CD4-positive, alpha-beta memory T cell (primary cell): ENCODE results near the gene DYNC1H1. TPM values are rescaled to one million over a fixed set of nuclear protein-coding genes. Genes with fewer than 3 reads are reported as not detected.
A peak's percentile ranks its signal among the peaks of the same experiment; 100 is the strongest.

Source experiments
- CTCF ChIA-PET: fragments of 350-600 bp; sonication (Branson Sonifier 250); formaldehyde crosslinking; loops from one replicate; lab custom pipeline; 2021; ENCODE audit warnings: inconsistent platforms; ENCODE audit not compliant: partially characterized antibody; lab: Charles Lee
- POLR2A ChIA-PET: fragments of 350-600 bp; sonication (Branson Sonifier 250); formaldehyde crosslinking; loops from one replicate; lab custom pipeline; 2021; ENCODE audit not compliant: partially characterized antibody; lab: Charles Lee
- DNase-seq, 5 donors: peaks; one replicate each; pipeline versions ENCODE4 v3.0.0 to v3.0.0-alpha.2; 2020 to 2022; ENCODE audit warnings: mixed read lengths in 1 of 5
- H3K27ac ChIP-seq: one replicate; pipeline ENCODE4 v1.7.0; 2013; ENCODE audit warnings: low read depth, low read length
- H3K27me3 ChIP-seq: 2 replicates; pipeline ENCODE4 v1.7.0; 2013; ENCODE audit warnings: mild to moderate bottlenecking, low read length, moderate library complexity; ENCODE audit not compliant: insufficient read depth
- H3K36me3 ChIP-seq: 2 replicates; pipeline ENCODE4 v1.7.0; 2013; ENCODE audit warnings: mild to moderate bottlenecking, low read length, moderate library complexity; ENCODE audit not compliant: insufficient read depth
- H3K4me1 ChIP-seq: 2 replicates; pipeline ENCODE4 v1.7.0; 2013; ENCODE audit warnings: mild to moderate bottlenecking, low read length, moderate library complexity; ENCODE audit not compliant: insufficient read depth
- H3K4me3 ChIP-seq, 2 donors: one replicate each; pipeline ENCODE4 v1.7.0; 2013; ENCODE audit warnings: low read length in 2 of 2, mild to moderate bottlenecking in 1 of 2
- H3K9me3 ChIP-seq, 2 donors: one replicate each; pipeline ENCODE4 v1.7.0; 2013; ENCODE audit warnings: low read length in 2 of 2, control low read depth in 1 of 2; ENCODE audit not compliant: control insufficient read depth in 1 of 2
- H3K27ac Mint-ChIP-seq, 7 donors: one replicate each; pipeline ENCODE4 v1.8.0; 2020 to 2021; ENCODE audit warnings: mixed read lengths in 7 of 7, mild to moderate bottlenecking in 6 of 7, inconsistent platforms in 3 of 7, moderate library complexity in 3 of 7
- H3K27me3 Mint-ChIP-seq, 2 donors: one replicate each; pipeline ENCODE4 v1.8.0; 2020 to 2021; ENCODE audit warnings: mixed read lengths in 2 of 2
- H3K36me3 Mint-ChIP-seq, 2 donors: one replicate each; pipeline ENCODE4 v1.8.0; 2020 to 2021; ENCODE audit warnings: mixed read lengths in 2 of 2, inconsistent platforms in 1 of 2, mild to moderate bottlenecking in 1 of 2
- H3K4me1 Mint-ChIP-seq, 4 donors: one replicate each; pipeline ENCODE4 v1.8.0; 2020 to 2021; ENCODE audit warnings: mixed read lengths in 4 of 4, mild to moderate bottlenecking in 1 of 4
- H3K4me3 Mint-ChIP-seq, 8 donors: one replicate each; pipeline ENCODE4 v1.8.0; 2020 to 2021; ENCODE audit warnings: mixed read lengths in 8 of 8, mild to moderate bottlenecking in 7 of 8, moderate library complexity in 6 of 8, inconsistent platforms in 3 of 8
- H3K9me3 Mint-ChIP-seq, 8 donors: one replicate each; pipeline ENCODE4 v1.8.0; 2020 to 2021; ENCODE audit warnings: mixed read lengths in 8 of 8, mild to moderate bottlenecking in 5 of 8, inconsistent platforms in 3 of 8, moderate library complexity in 1 of 8
- intact Hi-C: fragments of 100-400 bp; cut with micrococcal nuclease; formaldehyde crosslinking; loops from one replicate; pipeline ENCODE4 v1.15.1; 2023
- polyA plus RNA-seq, 2 donors: library from polyadenylated mRNA; unstranded; fragments of 300-500 nt; fragmentation: Illumina TruSeq; gene quantifications; one replicate each; pipeline ENCODE4 v1.2.3, GENCODE V29; 2021
- total RNA-seq, 2 experiments: library from RNA; stranded (reverse); gene quantifications; one replicate each; pipeline ENCODE4 v1.2.3, GENCODE V29; 2021

The DYNC1H1 gene
- total and polyA plus RNA-seq, 4 experiments from 2014 or later = 19.6 to 318 (median 188) TPM

- Histone ChIP-seq H3K4me3 (no peak overlapping the region), H3K36me3 (peaks cover 72% of the 10 kb centered on the region), H3K9me3 (no peaks in the 10 kb centered on the region), H3K4me1 (no peaks in the 10 kb centered on the region), H3K27me3 (no peaks in the 10 kb centered on the region), H3K27ac (no peak overlapping the region)
- Mint-ChIP-seq H3K4me3 (no peak overlapping the region), H3K27ac (no peak overlapping the region), H3K36me3 (peaks cover 63 to 76% of the 10 kb centered on the region in 2 donors), H3K27me3 (no peaks in the 10 kb centered on the region), H3K4me1 (peaks cover 0 to 4% (median 1%) of the 10 kb centered on the region in 4 donors), H3K9me3 (no peaks in the 10 kb centered on the region)
- ChIA-PET POLR2A (no interaction called here), CTCF (interaction anchor here (0.9 to 1.4 kb wide), 3 partner anchors 10 to 27 kb away, joined by 3 to 4 read pairs (median 3); no protein-coding TSS in a partner anchor)
- DNase-seq = no peak
- intact Hi-C loops = no loop called here
Observed at GRCh38 chr14:101986953-101987352, 22.6 kb downstream of the DYNC1H1 start.

GRCh38 chr14:101988377-101988776 is 24.0 kb downstream of the DYNC1H1 start:
- CTCF ChIA-PET = no interaction called here

GRCh38 chr14:101991352-101991751 is 27.0 kb downstream of the DYNC1H1 start:
- CTCF ChIA-PET = interaction anchor here (1.1 to 1.2 kb wide), 2 partner anchors 18 to 323 kb away, joined by 3 read pairs; no protein-coding TSS in a partner anchor
- no peak for DNase-seq
- POLR2A ChIA-PET = no interaction called here

More at GRCh38 chr14:101988377-101988776, 24.0 kb downstream of the DYNC1H1 start:
- Mint-ChIP-seq H3K9me3 (peaks cover 0 to 2% (median 0%) of the 10 kb centered on the region in 8 donors), H3K27ac (peak overlapping the region in 3 of 7 donors; percentile 29 to 88 (median 75)), H3K4me1 (peaks cover 0 to 4% (median 2%) of the 10 kb centered on the region in 4 donors), H3K27me3 (no peaks in the 10 kb centered on the region), H3K36me3 (peaks cover 69 to 80% of the 10 kb centered on the region in 2 donors), H3K4me3 (no peak overlapping the region)
- DNase-seq = no peak
- Histone ChIP-seq H3K27me3 (no peaks in the 10 kb centered on the region), H3K9me3 (no peaks in the 10 kb centered on the region), H3K4me1 (no peaks in the 10 kb centered on the region), H3K27ac (no peak overlapping the region), H3K4me3 (no peak overlapping the region), H3K36me3 (peaks cover 80% of the 10 kb centered on the region)
- POLR2A ChIA-PET = no interaction called here
- intact Hi-C loops = no loop called here

GRCh38 chr14:101992708-101993107 is 28.3 kb downstream of the DYNC1H1 start:
- H3K4me1 Mint-ChIP-seq = peaks cover 0 to 6% (median 1%) of the 10 kb centered on the region in 4 donors
- peaks cover 77% of the 10 kb centered on the region for H3K36me3 ChIP-seq
- no peak overlapping the region for H3K4me3 ChIP-seq
- POLR2A ChIA-PET = no interaction called here
- no peaks in the 10 kb centered on the region for H3K9me3 ChIP-seq
- peaks cover 79 to 82% of the 10 kb centered on the region in 2 donors for H3K36me3 Mint-ChIP-seq
- CTCF ChIA-PET = no interaction called here
- H3K9me3 Mint-ChIP-seq = peaks cover 0 to 2% (median 0%) of the 10 kb centered on the region in 8 donors
- DNase-seq = no peak
- peak overlapping the region in 6 of 7 donors; percentile 25 to 87 (median 58) for H3K27ac Mint-ChIP-seq
- H3K27me3 Mint-ChIP-seq = no peaks in the 10 kb centered on the region
- H3K27me3 ChIP-seq = no peaks in the 10 kb centered on the region
- H3K27ac ChIP-seq = no peak overlapping the region
- no peaks in the 10 kb centered on the region for H3K4me1 ChIP-seq
- intact Hi-C loops = no loop called here
- no peak overlapping the region for H3K4me3 Mint-ChIP-seq

More at GRCh38 chr14:101991352-101991751, 27.0 kb downstream of the DYNC1H1 start:
- peaks cover 0 to 2% (median 0%) of the 10 kb centered on the region in 8 donors for H3K9me3 Mint-ChIP-seq
- Histone ChIP-seq H3K27ac (no peak overlapping the region), H3K27me3 (no peaks in the 10 kb centered on the region), H3K4me3 (no peak overlapping the region), H3K36me3 (peaks cover 81% of the 10 kb centered on the region), H3K4me1 (no peaks in the 10 kb centered on the region), H3K9me3 (no peaks in the 10 kb centered on the region)
- peaks cover 74 to 81% of the 10 kb centered on the region in 2 donors for H3K36me3 Mint-ChIP-seq
- intact Hi-C loops = no loop called here
- peaks cover 0 to 6% (median 1%) of the 10 kb centered on the region in 4 donors for H3K4me1 Mint-ChIP-seq
- no peak overlapping the region for H3K4me3 Mint-ChIP-seq
- H3K27ac Mint-ChIP-seq = no peak overlapping the region
- no peaks in the 10 kb centered on the region for H3K27me3 Mint-ChIP-seq

GRCh38 chr14:101997429-101998336 is 33.3 kb downstream of the DYNC1H1 start:
- Mint-ChIP-seq H3K4me3 (no peak overlapping the region), H3K27me3 (no peaks in the 10 kb centered on the region), H3K4me1 (peaks cover 0 to 5% (median 0%) of the 10 kb centered on the region in 4 donors), H3K36me3 (peaks cover 76 to 85% of the 10 kb centered on the region in 2 donors), H3K27ac (peak overlapping the region in 2 of 7 donors; percentile 14 to 37), H3K9me3 (peaks cover 0 to under 1% (median 0%) of the 10 kb centered on the region in 8 donors)
- no peak for DNase-seq
- H3K9me3 ChIP-seq = no peaks in the 10 kb centered on the region
- no peaks in the 10 kb centered on the region for H3K27me3 ChIP-seq
- H3K4me1 ChIP-seq = no peaks in the 10 kb centered on the region
- H3K36me3 ChIP-seq = peaks cover 68% of the 10 kb centered on the region
- H3K27ac ChIP-seq = no peak overlapping the region
- no peak overlapping the region for H3K4me3 ChIP-seq
- CTCF ChIA-PET = interaction anchor here (1.0 kb wide), 1 partner anchor 10 kb away, joined by 4 read pairs; no protein-coding TSS in a partner anchor
- POLR2A ChIA-PET = no interaction called here
- intact Hi-C loops = no loop called here

GRCh38 chr14:102000902-102001301 is 36.5 kb downstream of the DYNC1H1 start:
- no peaks in the 10 kb centered on the region for H3K27me3 Mint-ChIP-seq
- DNase-seq = no peak
- ChIA-PET CTCF (interaction anchor here (0.7 kb wide), 3 partner anchors 32 to 230 kb away, joined by 3 read pairs; no protein-coding TSS in a partner anchor), POLR2A (no interaction called here)
- no peak overlapping the region for H3K4me3 Mint-ChIP-seq
- peaks cover 62 to 86% of the 10 kb centered on the region in 2 donors for H3K36me3 Mint-ChIP-seq
- Histone ChIP-seq H3K4me1 (no peaks in the 10 kb centered on the region), H3K9me3 (no peaks in the 10 kb centered on the region), H3K4me3 (no peak overlapping the region), H3K27ac (no peak overlapping the region), H3K36me3 (peaks cover 68% of the 10 kb centered on the region), H3K27me3 (no peaks in the 10 kb centered on the region)
- H3K9me3 Mint-ChIP-seq = no peaks in the 10 kb centered on the region
- peak overlapping the region in 1 of 7 donors; percentile 4 for H3K27ac Mint-ChIP-seq
- no peaks in the 10 kb centered on the region for H3K4me1 Mint-ChIP-seq
- intact Hi-C loops = no loop called here

GRCh38 chr14:102005336-102005735 is 41.0 kb downstream of the DYNC1H1 start:
- Mint-ChIP-seq H3K27me3 (no peaks in the 10 kb centered on the region), H3K36me3 (peaks cover 60 to 87% of the 10 kb centered on the region in 2 donors), H3K9me3 (no peaks in the 10 kb centered on the region), H3K4me3 (no peak overlapping the region), H3K27ac (no peak overlapping the region), H3K4me1 (no peaks in the 10 kb centered on the region)
- no peak overlapping the region for H3K4me3 ChIP-seq
- intact Hi-C loops = no loop called here
- H3K9me3 ChIP-seq = no peaks in the 10 kb centered on the region
- no peak overlapping the region for H3K27ac ChIP-seq
- no peaks in the 10 kb centered on the region for H3K27me3 ChIP-seq
- H3K36me3 ChIP-seq = peaks cover 82% of the 10 kb centered on the region
- POLR2A ChIA-PET = no interaction called here
- H3K4me1 ChIP-seq = no peaks in the 10 kb centered on the region
- CTCF ChIA-PET = interaction anchor here (0.6 kb wide), 1 partner anchor 73 kb away, joined by 3 read pairs; no protein-coding TSS in a partner anchor
- no peak for DNase-seq
